ENCODE data around the gene LMBR1. TPM values are rescaled to one million over a fixed set of nuclear protein-coding genes. Genes with fewer than 3 reads are reported as not detected.

The LMBR1 gene
- total RNA-seq: 39.4 and 44.8 TPM in 2 replicates

DNA sequence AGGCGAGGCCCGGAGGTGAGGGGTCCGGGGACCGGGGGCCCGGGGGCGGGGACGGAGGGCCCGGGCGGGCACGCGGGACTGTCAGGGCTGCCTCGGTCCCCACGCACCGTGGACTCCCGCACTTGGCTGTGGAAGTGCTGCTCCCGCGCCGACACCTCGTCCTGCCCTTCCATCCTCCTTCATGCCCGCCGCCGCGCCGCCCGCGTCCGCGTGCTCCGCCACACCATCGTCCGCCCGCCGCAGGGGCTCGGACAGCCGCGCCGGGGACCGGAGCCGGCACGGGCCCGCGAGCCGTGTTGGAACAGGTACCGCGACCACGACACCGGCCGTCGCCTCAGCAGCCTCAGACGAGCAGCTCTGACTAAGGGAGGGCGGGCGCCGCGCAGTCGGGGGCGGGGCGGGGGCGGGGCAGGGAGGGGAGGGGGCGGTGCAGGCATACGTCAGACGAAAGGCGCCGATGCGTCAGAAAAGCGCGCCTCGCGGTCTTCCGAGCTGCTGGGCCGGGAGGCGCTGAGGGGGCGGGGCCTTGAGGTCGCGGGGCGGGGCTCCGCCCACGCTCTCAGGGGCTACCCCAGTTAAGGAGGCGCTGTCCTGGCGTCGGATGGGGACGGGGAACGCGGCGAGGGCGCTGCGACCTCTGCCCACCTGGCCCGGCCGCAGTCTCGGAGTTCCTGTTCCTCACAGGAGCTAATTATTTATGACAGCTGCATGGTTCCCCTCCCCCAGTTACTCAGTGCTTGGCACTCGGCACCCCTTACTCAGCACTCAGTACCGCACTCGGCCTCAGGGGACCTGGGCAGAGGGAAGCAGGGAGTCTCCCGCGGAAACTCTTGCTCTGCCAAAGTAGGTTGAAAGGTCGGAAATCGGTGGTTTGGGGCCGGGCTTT is at the start of gene LMBR1:
Gene LMBR1 (minus strand): TSS at position 363 of the 886 bp plus-strand sequence. CDS start 190 bp downstream, at position 173.
- peak within 1 kb of the TSS; percentile 92 for H3K4me2 ChIP-seq (ENCODE audit: insufficient read depth, low read length)
- DNase-seq (ENCODE audit: insufficient read length, low spot score, missing footprints): peak; percentile 99
- no peaks in the 10 kb centered on the region for H4K20me1 ChIP-seq (ENCODE audit: insufficient read depth, low read length)
- H3K27ac ChIP-seq (ENCODE audit: low read depth, low read length): peak within 1 kb of the TSS; percentile 92
- peak; percentile 30 for TF ChIP-seq CTCF (IDR thresholded peaks at IDR 0.05; ENCODE audit: extremely low read depth, low read depth, low read length)
- H3K27me3 ChIP-seq (ENCODE audit: insufficient read depth, low read length): no peaks in the 10 kb centered on the region
- H3K4me1 ChIP-seq (ENCODE audit: insufficient read depth, low read length): no peaks in the 10 kb centered on the region
- H3K9me3 ChIP-seq (ENCODE audit: low read depth, low read length): no peaks in the 10 kb centered on the region
- H3K36me3 ChIP-seq (ENCODE audit: insufficient read depth, low read length): no peaks in the 10 kb centered on the region
- H3K4me3 ChIP-seq (ENCODE audit: insufficient read depth, low read length): peak within 1 kb of the TSS; percentile 83
- peak within 1 kb of the TSS; percentile 86 for H2AFZ ChIP-seq (ENCODE audit: low read length)
- peaks cover 20% of the 10 kb centered on the region for H3K79me2 ChIP-seq (ENCODE audit: insufficient read depth, low read length)

DNA sequence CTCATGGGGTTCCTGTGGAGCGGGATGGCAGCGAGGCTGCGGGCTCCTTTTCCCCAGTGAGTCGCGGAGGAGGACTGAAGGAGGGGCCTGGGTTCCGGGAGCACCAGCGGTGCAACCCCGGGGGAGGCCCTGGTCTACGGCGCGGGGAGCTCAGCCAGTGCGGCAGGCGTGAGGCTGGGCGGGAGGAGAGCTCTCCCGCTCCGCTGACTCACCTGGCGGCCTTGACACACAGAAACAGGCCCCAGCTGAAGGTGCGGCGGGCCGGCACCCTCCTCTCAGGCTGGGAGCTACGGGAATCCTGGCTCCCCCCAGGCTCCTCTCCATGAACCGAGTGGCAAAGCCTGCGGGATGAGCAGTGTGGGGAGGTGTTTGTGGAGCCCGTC is 49.7 kb upstream of the LMBR1 start:
- peaks cover 23% of the 10 kb centered on the region for H3K27me3 ChIP-seq (ENCODE audit: insufficient read depth, low read length)
- peak; percentile 75 for DNase-seq (ENCODE audit: insufficient read length, low spot score, missing footprints)
- no peak overlapping the region for H3K4me2 ChIP-seq (ENCODE audit: insufficient read depth, low read length)
- H3K9me3 ChIP-seq (ENCODE audit: low read depth, low read length): no peaks in the 10 kb centered on the region
- H3K4me3 ChIP-seq (ENCODE audit: insufficient read depth, low read length): no peak overlapping the region
- no peak for TF ChIP-seq CTCF (IDR thresholded peaks at IDR 0.05; ENCODE audit: extremely low read depth, low read depth, low read length)
- H2AFZ ChIP-seq (ENCODE audit: low read length): peak overlapping the region; percentile 47
- H4K20me1 ChIP-seq (ENCODE audit: insufficient read depth, low read length): no peaks in the 10 kb centered on the region
- no peaks in the 10 kb centered on the region for H3K36me3 ChIP-seq (ENCODE audit: insufficient read depth, low read length)
- H3K4me1 ChIP-seq (ENCODE audit: insufficient read depth, low read length): no peaks in the 10 kb centered on the region
- H3K27ac ChIP-seq (ENCODE audit: low read depth, low read length): no peak overlapping the region
- H3K79me2 ChIP-seq (ENCODE audit: insufficient read depth, low read length): no peaks in the 10 kb centered on the region

DNA sequence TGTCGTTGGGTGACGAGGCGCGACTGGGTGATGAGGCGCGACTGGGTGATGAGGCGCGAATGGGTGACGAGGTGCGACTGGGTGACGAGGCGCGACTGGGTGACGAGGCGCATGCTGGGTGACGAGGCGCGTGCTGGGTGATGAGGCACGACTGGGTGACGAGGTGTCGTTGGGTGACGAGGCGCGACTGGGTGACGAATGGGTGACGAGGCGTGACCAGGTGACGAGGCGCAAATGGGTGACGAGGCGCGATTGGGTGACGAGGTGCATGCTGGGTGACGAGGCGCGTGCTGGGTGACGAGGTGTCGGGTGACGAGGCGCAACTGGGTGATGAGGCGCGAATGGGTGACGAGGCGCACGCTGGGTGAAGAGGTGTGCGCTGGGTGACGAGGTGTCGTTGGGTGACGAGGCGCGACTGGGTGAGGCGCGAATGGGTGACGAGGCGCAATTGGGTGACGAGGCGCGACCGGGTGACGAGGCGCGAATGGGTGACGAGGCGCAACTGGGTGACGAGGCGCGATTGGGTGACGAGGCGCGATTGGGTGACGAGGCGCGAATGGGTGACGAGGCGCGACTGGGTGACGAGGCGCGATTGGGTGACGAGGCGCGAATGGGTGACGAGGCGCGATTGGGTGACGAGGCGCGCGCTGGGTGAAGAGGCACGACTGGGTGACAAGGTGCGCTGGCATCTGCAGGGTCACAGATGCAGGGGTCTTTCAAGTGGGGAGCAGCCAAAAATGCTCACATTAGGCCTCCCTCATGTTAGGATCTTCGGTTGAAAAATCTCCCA is 48.6 kb upstream of the LMBR1 start:
- H3K79me2 ChIP-seq (ENCODE audit: insufficient read depth, low read length): no peaks in the 10 kb centered on the region
- no peak overlapping the region for H2AFZ ChIP-seq (ENCODE audit: low read length)
- TF ChIP-seq CTCF (IDR thresholded peaks at IDR 0.05; ENCODE audit: extremely low read depth, low read depth, low read length): no peak
- no peak overlapping the region for H3K27ac ChIP-seq (ENCODE audit: low read depth, low read length)
- no peak overlapping the region for H3K4me2 ChIP-seq (ENCODE audit: insufficient read depth, low read length)
- no peaks in the 10 kb centered on the region for H3K36me3 ChIP-seq (ENCODE audit: insufficient read depth, low read length)
- no peak overlapping the region for H3K4me3 ChIP-seq (ENCODE audit: insufficient read depth, low read length)
- no peaks in the 10 kb centered on the region for H3K4me1 ChIP-seq (ENCODE audit: insufficient read depth, low read length)
- H3K27me3 ChIP-seq (ENCODE audit: insufficient read depth, low read length): peaks cover 23% of the 10 kb centered on the region
- no peaks in the 10 kb centered on the region for H4K20me1 ChIP-seq (ENCODE audit: insufficient read depth, low read length)
- H3K9me3 ChIP-seq (ENCODE audit: low read depth, low read length): no peaks in the 10 kb centered on the region
- peak; percentile 47 for DNase-seq (ENCODE audit: insufficient read length, low spot score, missing footprints)
